ENCODE measurements around the gene KIAA0753.

Gene KIAA0753

DNA sequence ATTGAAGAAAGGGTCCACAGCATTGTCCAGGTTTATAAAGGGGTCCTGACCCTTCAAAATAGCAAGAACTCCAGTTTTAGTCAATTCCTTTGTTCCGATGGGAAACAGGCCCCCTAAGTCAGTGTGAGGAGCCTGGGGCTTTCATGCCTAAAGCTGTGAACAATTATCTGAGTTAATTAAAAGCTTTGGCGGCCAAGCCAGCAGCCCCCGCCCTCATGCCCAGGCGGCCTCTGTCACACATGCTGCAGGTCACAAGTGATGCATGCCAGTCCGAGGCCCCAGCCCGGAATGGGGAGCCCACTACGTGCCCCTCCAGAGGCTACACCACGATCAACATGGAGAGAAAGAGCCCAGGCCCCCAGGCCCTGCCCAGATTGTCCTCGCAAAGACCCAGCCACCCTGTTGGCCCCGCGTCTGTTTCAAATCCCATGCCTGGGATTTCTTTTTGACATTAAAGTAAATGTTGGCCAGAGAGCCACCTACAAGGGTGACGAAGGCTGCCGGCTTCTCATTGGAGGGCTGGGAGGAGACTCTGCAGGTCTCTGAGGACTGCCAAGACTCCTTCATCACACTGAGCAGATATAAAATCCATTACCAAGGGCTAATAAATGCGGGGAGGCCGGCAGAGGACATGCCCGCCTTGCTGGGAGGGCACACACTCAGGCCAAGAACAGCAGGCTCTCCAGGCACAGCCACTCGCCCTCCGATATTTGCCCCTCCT, 69.6 kb downstream of the KIAA0753 start:
- DNase-seq (ENCODE audit: low read depth), result no peak
- TF ChIP-seq, protein P1, sequence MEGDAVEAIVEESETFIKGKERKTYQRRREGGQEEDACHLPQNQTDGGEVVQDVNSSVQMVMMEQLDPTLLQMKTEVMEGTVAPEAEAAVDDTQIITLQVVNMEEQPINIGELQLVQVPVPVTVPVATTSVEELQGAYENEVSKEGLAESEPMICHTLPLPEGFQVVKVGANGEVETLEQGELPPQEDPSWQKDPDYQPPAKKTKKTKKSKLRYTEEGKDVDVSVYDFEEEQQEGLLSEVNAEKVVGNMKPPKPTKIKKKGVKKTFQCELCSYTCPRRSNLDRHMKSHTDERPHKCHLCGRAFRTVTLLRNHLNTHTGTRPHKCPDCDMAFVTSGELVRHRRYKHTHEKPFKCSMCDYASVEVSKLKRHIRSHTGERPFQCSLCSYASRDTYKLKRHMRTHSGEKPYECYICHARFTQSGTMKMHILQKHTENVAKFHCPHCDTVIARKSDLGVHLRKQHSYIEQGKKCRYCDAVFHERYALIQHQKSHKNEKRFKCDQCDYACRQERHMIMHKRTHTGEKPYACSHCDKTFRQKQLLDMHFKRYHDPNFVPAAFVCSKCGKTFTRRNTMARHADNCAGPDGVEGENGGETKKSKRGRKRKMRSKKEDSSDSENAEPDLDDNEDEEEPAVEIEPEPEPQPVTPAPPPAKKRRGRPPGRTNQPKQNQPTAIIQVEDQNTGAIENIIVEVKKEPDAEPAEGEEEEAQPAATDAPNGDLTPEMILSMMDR (IDR thresholded peaks at IDR 0.05; ENCODE audit: insufficient read depth, low read depth, low read length, missing control alignments), result no peak
- H3K4me3 ChIP-seq (ENCODE audit: low read length), result no peak overlapping the region

- H3K4me3 ChIP-seq (ENCODE audit: low read length), result no peak overlapping the region
- DNase-seq (ENCODE audit: low read depth), result no peak
- TF ChIP-seq, protein P1 (IDR thresholded peaks at IDR 0.05; ENCODE audit: insufficient read depth, low read depth, low read length, missing control alignments), result no peak
Measured at GRCh38 chr17:6569370-6570285, 70.9 kb downstream of the KIAA0753 start.

DNA sequence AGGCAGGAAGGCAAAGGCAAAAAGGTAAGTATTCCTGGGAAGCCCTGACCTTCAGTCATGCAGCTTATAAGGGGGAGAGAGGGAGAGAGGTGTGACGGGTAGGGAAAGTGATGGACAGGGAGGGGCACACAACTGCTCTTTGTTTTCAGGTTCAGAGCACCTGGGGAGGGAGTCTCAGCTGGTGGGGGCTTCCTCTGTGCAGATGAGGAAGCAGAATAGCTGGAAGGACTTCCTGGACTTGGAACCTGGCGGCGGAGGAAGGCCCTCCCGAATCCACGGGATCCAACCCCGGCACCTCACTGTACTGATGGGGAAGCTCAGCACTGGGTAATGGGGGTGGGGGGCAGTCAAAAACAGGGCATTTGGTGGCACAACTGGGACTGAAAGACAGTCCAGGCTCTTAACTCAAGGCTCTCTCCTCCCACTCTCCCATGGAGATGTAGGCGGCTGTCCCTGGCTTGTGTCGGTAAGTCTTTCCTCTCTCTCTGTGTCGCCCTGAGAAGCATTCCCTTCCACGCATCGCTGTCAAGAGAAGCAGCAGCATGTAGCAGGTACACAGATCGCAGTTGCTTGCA, 72.2 kb downstream of the KIAA0753 start:
- TF ChIP-seq, protein P1 (IDR thresholded peaks at IDR 0.05; ENCODE audit: insufficient read depth, low read depth, low read length, missing control alignments), result no peak
- DNase-seq (ENCODE audit: low read depth), result no peak
- peak overlapping the region; percentile 40 for H3K4me3 ChIP-seq (ENCODE audit: low read length)

DNA sequence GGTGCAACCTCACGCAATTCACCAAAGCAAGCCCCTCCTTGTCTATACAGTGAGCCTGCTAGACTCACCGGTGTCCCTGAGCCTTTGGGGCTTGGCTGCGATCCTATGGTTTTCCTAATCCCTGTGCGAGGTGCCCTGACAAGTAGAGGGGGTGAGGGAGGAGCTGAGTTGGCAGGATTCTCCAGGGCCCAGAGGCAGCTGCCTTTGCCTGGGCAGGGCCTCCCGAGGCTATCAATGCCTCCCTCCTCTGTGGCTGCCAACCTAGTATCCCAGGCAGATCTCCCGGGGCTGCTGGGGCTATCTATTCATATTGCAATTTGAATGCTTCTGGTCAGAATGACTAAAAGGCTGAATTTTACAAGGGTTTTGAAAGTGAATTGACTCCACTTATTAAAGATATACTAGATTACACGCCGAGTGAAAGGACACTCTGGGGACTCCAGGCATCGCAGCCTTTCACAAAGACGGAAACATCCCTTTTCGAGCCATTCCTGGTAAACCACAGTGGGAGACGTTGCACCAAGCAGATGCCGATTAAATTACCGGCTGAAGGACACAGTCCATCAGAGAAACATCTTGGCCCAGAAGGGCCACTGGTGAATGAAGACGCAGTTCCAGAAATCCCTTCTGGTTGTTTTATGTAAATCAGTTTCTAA, 72.9 kb downstream of the KIAA0753 start:
- DNase-seq (ENCODE audit: low read depth), result peak; percentile 96
- H3K4me3 ChIP-seq (ENCODE audit: low read length), result peak overlapping the region; percentile 40
- TF ChIP-seq, protein P1 (IDR thresholded peaks at IDR 0.05; ENCODE audit: insufficient read depth, low read depth, low read length, missing control alignments), result peak; percentile 41

DNA sequence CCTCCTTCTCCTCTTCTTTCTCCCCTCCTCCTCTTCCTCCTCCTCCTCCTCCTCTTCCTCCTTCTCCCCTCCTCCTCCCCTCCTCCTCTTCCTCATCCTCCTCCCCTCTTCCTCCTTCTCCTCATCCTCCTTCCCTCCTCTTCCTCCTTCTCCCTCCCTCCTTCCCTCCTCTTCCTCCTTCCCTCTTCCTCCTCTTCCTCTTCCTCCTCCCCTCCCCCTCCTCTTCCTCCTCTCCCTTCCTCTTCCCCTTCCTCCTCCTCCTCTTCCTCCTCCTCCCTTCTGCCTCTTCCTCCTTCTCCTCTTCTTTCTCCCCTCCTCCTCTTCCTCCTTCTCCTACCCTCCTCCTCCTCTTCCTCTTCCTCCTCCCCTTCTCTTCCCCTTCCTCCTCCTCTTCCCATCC, 79.1 kb downstream of the KIAA0753 start:
- TF ChIP-seq, protein P1 (IDR thresholded peaks at IDR 0.05; ENCODE audit: insufficient read depth, low read depth, low read length, missing control alignments), result no peak
- H3K4me3 ChIP-seq (ENCODE audit: low read length), result no peak overlapping the region
- no peak for DNase-seq (ENCODE audit: low read depth)

GRCh38 chr17:6560496-6560895, 80.0 kb downstream of the KIAA0753 start:
- H3K4me3 ChIP-seq (ENCODE audit: low read length), result no peak overlapping the region
- no peak for DNase-seq (ENCODE audit: low read depth)
- TF ChIP-seq, protein P1 (IDR thresholded peaks at IDR 0.05; ENCODE audit: insufficient read depth, low read depth, low read length, missing control alignments), result no peak

Measured in epithelial cell of esophagus (primary cell).